Skin epidermis (tissue), 12 donors: ENCODE results near the gene SLC38A3.
A peak's percentile ranks its signal among the peaks of the same experiment; 100 is the strongest.
"Not testable (repeated sequence)": the region's sequence is repeated elsewhere in the genome, so short reads cannot be mapped to it uniquely, and the experiment has no call there.

ENCODE experiments used
- H3K27ac ChIP-seq, 21 experiments: fragments of 200-600 bp; sonication (generic) in 11 of 21; one replicate each; pipeline ENCODE4 v1.5.0; 2020; ENCODE audit warnings: mild to moderate bottlenecking in 3 of 21, inconsistent platforms in 2 of 21, moderate library complexity in 2 of 21
- H3K4me3 ChIP-seq, 7 experiments: fragments of 200-600 bp; sonication (generic) in 2 of 7; one replicate each; pipeline ENCODE4 v1.5.0; 2020; ENCODE audit warnings: inconsistent platforms in 2 of 7, mild to moderate bottlenecking in 2 of 7, moderate library complexity in 1 of 7

The SLC38A3 gene

DNA sequence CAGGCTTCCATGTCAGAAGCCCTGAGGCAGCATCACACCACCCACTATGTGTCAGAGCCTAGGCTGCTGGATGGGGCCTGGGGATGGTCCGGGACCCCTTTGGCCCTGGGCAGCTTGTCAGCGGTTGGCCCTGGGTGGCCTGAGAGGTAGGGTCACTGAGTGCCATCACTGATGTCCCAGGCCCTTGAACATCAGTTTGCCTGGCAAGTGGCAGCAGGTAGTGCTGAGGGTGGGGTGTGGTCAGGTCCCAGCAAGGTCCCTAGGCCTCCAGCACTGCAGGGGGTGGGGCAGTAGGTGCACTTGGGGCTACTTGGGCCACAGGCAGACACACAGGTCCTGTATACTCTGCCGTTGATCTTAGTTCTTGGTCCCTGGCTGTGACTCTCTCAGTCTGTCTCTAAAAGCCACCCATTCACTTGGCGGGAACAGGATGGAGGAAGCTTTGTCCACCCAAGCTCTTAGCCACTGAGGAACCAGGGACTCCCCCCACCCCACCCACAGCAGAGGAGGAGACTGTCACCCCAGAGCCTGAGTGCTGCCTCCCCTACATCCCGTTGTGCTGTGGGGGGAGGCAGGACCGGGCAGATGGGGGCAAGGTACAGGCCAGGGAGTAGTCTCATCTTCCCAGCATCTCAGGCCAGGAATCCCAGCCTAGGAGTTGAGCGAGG lies 36.8 kb downstream of the SLC38A3 start:
- Histone ChIP-seq H3K4me3 (no peak overlapping the region), H3K27ac (peak overlapping the region; percentile 1 to 95 (median 84))

DNA sequence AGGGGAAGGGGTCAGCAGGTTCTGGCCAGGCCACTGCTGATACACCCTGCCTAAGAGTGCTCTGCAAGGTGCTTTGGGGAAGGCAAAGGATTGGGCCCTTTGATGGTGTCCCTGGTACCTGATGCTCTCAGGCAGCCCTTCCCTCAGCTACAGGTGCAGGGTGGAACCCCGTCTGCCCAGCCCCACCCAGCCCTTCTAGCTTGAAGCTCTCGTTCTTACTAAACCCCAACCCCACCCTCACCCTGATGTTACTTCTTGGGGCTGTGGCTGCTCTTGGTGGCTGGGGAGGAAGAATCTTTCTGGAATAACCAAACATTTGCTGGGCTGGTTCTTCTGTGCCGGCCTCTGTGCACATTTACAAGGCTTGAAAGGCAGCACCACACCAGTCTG lies 37.3 kb downstream of the SLC38A3 start:
- H3K4me3 ChIP-seq: no peak overlapping the region
- peak overlapping the region in 20 of 21 experiments; percentile 66 to 95 (median 84) for H3K27ac ChIP-seq

DNA sequence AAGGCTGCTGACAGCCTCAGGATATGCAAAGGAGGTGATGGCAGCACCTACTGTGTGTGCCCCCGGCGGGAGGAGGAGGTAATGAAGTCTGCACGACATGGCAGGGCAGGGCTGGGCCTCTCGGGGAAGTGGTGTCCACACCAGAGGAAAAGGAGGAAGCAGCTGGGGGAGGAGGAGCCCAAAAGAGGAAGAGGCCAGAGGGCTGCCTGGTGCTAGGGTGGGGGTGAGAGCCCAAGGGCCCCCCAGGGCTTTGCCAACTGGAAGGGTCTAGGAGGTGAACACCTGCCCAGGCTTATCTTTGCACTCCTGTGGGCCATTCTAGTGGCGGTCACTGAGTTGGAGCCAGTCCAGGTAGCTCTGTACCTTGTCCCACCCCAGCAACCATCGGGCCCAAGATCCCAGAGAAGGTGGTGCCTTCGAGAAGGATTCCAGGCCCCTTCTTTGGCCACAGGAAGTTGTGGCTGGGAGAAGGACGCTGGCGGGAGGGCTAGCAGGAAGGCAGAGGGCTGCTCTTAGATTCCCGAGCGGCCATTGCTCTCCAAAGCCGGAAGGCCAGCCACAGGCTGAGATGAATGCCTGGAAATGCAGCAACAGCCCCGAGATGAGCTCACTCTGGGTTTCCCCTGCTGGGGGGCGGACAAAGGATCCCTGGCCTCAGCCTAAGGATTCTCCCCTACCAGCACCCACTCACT lies 37.9 kb downstream of the SLC38A3 start:
- Histone ChIP-seq H3K4me3 (peak overlapping the region in 1 of 7 experiments; percentile 6), H3K27ac (peak overlapping the region in 20 of 21 experiments; percentile 66 to 95 (median 84))

DNA sequence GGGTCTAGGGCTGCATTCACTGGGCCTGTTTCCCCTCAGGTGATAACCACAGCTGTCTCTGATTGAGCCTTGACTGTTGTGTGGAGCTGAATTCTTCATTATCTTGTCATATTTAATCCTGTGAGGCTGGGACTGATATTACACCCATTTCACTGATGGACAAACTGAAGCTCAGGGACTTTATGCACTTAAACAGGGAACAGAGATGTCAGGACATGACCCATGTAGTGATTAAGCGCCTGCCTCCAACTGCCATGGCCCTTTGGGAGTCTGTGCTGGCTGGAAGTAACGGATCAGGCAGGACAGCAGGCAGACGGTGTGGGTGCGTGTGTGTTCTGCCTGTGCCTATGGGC lies 38.4 kb downstream of the SLC38A3 start:
- H3K27ac ChIP-seq: peak overlapping the region in 20 of 21 experiments; percentile 66 to 95 (median 84)

DNA sequence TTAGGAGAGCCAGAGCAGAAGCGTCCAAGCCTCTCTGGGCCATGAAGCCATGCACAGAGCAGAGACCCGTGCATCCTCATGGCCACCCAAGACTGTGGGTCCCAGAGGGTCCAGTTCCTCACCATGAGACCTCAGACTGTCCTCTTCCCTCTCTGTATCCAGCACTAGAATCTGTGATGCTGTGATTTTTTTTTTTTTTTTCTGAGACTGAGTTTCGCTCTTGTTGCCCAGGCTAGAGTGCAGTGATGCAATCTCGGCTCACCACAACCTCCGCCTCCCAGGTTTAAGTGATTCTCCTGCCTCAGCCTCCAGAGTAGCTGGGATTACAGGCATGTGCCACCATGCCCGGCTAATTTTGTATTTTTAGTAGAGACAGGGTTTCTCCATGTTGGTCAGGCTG lies 39.7 kb downstream of the SLC38A3 start:
- H3K4me3 ChIP-seq: not testable (repeated sequence)
- H3K27ac ChIP-seq: peak overlapping the region in 19 of 21 experiments; percentile 7 to 95 (median 84)

More for the DNA sequence above, 38.4 kb downstream of the SLC38A3 start:
- H3K4me3 ChIP-seq: no peak overlapping the region

DNA sequence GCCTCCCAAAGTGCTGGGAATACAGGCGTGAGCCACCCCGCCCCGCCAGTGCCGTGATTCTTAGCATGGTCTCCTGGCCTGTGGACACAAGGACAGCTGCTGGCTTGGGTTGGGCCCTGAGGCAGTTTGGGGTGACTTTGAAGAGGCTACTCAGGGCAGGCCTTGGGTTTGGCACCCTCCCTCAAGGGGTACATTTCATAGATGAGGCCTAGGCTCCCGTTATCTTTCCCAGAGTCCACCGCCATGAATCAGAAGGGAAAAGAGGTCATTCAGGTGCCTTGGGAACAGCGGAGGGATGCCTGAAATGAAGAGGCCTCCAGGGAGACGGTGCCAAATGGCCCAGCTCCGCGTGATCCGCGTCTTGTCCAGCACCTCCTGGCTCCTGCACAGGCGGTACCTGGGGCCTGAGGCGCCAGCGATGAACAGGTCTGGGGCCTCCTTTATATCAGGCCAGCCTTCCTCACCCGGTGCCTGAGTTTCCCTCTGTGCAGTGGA lies 40.2 kb downstream of the SLC38A3 start:
- H3K27ac ChIP-seq: peak overlapping the region in 20 of 21 experiments; percentile 65 to 95 (median 85)
- H3K4me3 ChIP-seq: peak overlapping the region in 4 of 7 experiments; percentile 13 to 41 (median 24)

DNA sequence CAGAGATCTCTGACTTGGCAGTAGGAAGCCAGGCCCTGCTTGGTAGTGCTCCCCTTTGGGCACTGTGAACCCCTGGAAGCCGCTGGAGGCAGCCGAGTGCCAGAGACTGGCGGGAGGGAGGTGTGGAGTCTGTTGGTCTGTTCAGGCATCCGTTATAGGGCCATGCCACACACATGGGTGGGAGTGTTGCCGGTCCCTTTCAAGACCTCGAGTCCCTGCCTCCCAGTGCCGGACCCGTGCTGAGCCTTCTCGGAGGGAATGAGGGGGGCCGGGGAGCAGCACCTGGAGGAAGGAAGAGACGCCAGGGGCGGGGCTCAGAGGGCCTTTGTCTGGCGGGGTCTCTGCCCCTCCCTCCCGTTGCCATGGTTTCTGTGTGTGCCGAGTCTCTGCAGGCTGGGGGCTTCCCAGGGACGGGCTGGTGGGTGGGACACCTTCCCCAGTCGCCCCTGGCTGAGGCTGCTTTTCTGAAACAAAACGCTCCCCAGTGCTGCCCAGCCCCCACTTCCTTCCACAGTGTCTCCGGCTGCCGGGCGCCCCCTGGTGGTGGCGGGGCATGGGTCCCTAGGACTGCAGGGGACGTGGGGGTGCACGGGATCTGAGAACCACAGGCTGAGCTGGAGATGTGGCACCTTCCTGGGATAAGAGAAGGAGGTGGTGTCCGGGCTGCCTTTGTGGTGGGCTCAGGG lies 40.9 kb downstream of the SLC38A3 start:
- H3K4me3 ChIP-seq: peak overlapping the region; percentile 0 to 41 (median 20)
- H3K27ac ChIP-seq: peak overlapping the region; percentile 45 to 95 (median 84)

DNA sequence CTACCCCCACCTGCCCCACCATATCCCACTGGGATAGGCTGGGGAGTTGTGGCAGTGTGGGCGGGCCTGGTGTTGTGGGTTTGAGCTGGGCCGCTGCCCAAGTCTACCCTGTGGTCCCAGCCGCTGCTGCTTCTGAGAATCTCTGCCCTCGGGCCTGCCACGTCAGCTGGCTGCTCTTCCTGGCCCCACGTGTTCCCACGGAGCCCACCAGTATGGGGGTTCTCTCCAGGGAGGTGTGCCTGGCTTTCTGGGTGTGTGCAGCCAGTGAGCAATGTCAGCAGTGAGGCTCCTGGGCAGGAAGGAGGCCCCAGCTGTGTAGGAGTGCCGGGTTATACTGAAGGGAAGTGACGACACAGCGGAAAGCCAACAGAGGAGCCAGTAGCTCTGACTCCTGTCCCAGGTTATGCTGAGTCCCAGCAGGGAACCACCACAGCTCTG lies 41.5 kb downstream of the SLC38A3 start:
- Histone ChIP-seq H3K27ac (peak overlapping the region; percentile 45 to 95 (median 84)), H3K4me3 (peak overlapping the region in 6 of 7 experiments; percentile 0 to 41 (median 24))

DNA sequence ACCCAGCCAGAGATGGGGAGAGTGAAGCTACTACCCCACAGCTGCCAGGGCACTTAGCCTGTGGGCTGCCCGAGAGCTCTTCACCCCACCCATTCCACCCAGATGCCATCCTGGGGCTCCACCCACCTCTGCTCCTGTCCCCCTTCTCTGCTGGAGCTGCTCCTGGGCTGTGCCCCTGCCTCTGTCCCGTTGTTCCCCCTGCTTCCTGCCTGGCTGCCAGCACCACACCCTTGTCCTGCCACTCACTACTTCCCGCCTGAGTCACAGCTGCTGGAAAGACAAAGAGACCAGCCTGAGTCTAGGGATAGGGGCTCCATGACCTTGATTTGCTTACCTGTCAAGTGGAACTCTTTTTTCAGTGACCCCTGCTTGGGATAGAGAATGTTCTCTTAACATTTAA lies 43.3 kb downstream of the SLC38A3 start:
- H3K27ac ChIP-seq: peak overlapping the region in 19 of 21 experiments; percentile 37 to 95 (median 76)
- H3K4me3 ChIP-seq: no peak overlapping the region

DNA sequence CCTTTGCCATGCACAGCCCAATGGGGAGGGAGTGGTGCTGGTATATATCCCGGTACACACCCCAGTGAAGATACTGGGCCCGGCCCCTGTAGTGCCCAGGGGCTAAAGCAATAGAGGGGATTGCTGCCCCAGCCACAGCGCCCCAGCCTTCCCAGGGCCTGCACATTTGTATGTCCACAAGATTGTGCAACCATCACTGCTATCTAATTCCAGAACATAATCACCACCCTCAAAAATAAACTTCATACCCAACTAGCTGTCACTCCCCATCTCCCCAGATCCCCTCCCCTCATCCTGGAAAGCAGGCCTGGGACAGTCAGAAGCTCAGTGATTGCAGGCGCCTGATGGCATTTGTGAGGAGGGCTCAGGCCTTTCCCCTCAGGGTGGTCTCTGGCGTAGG lies 44.4 kb downstream of the SLC38A3 start:
- Histone ChIP-seq H3K4me3 (no peak overlapping the region), H3K27ac (peak overlapping the region in 16 of 21 experiments; percentile 61 to 95 (median 78))

DNA sequence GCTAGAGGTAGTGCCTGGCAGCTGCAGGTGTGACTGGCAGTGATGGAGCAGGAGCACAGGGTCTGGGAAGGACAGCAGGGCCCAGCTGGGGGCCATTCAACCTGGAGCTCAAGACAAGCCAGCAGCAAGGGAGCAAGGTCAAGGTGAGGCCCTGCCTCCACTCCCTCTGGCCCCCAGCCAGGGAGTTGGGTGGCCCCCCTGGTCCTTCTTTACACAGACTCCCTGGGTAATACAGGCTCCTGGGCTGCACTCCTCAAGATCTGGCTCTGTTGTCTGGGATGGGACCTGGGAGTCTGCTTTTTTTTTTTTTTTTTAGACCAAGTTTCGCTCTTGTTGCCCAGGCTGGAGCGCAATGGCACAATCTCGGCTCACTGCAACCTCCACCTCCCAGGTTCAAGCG lies 45.4 kb downstream of the SLC38A3 start:
- H3K4me3 ChIP-seq: no peak overlapping the region
- H3K27ac ChIP-seq: peak overlapping the region in 9 of 21 experiments; percentile 20 to 91 (median 74)

DNA sequence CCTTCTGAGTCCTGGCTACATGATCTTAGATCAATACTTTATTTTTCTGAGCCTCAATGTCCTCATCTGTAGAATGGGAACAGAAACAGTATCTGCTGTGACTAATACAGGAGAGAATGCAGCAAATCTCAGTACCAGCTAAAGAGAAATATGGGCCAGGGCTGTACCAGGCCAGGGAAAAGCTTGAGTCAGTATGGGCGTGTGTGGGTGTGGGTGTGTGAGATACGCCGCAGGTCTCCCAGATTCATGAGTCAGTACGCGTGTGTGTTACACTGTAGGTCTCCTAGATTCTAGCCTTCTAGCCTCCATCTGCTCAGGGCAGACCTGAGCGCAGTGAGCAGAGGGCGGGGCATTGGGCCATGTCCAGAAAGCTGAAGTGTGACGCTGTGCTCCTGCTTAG lies 46.1 kb downstream of the SLC38A3 start:
- peak overlapping the region in 13 of 21 experiments; percentile 17 to 90 (median 55) for H3K27ac ChIP-seq

DNA sequence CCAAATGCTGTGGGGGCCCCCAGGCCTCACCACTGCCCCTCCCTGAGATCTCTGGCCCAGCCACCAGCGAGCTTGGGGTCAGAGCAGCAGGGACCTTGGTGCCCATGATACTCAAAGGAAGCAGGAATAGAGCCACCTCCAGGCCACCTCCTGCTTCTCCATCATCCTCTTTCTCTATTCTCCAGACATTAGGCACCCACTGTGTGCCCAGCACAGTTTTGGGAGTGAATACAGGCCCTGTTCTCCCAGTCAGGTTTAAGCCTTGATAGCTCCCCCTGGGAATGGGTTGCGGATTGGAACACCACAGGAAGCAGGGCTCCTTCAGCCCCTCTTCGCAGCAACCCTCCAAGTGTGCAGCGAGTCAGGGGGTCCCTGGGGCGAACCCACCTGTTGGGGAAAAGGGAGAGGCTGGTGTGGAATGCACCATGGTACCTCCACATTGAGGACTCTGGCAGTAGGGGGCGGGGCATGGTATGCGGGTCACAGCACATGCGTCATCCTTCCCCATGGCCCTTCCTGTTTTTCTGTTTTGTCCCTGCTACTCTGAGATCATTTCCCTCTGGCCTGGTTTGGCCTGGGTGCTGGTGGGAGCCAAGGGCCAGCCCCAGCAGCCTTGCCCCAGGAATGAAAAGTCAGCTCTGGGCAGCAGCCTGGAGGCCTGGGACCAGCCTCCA lies 49.6 kb downstream of the SLC38A3 start:
- no peak overlapping the region for H3K4me3 ChIP-seq

More for the DNA sequence above, 46.1 kb downstream of the SLC38A3 start:
- no peak overlapping the region for H3K4me3 ChIP-seq

DNA sequence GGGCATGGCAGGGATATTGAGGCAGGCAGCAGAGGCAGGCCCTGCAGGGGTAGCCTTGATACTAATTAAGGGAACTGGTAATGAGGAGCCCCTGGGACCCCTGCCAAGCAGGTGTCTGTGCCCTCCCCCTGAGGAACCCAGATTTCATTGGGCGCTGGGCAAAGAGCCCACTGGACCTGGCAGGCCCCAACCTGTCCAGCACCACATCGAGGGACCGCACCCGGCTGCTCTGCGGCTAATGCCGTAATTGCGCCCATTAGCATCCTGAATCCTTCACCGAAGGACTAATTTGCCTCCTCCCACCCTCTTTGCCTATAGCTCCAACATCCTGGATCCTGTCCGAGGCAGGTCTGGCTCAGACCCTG lies 50.2 kb downstream of the SLC38A3 start:
- Histone ChIP-seq H3K27ac (peak overlapping the region in 19 of 21 experiments; percentile 22 to 91 (median 75)), H3K4me3 (no peak overlapping the region)

More for the DNA sequence above, 49.6 kb downstream of the SLC38A3 start:
- H3K27ac ChIP-seq: peak overlapping the region in 20 of 21 experiments; percentile 22 to 91 (median 74)

DNA sequence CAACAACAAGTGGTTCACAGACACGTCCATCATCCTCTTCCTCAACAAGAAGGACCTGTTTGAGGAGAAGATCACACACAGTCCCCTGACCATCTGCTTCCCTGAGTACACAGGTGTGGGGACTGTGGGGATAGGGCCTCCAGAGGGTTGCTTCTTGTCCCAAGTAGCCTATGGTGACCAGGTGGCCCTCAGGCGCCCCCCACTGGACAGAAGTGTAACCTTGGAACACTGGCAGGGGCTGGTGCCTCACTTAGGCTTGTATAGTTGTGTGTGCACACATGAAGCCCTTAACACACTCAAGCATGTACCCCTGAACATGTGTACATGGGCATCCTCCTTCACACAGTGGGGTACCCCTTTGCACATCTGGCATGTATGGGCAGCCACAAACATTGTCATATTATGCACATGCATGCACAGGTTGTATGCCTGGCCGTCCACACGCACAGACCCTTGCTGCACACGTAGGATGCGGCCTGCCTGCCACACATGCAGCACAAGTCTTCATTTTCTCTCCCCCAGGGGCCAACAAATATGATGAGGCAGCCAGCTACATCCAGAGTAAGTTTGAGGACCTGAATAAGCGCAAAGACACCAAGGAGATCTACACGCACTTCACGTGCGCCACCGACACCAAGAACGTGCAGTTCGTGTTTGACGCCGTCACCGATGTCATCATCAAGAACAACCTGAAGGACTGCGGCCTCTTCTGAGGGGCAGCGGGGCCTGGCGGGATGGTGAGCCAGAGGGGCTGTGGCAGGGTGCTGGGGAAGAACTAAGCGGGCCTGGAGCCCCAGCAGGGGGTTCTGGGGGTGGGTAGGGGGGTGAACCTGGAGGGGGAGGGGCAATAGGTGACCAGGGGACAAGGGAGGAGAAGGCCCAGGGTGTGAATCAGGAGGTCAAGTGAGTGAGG lies 52.2 kb downstream of the SLC38A3 start:
- H3K27ac ChIP-seq: peak overlapping the region in 9 of 21 experiments; percentile 27 to 98 (median 46)
- no peak overlapping the region for H3K4me3 ChIP-seq

DNA sequence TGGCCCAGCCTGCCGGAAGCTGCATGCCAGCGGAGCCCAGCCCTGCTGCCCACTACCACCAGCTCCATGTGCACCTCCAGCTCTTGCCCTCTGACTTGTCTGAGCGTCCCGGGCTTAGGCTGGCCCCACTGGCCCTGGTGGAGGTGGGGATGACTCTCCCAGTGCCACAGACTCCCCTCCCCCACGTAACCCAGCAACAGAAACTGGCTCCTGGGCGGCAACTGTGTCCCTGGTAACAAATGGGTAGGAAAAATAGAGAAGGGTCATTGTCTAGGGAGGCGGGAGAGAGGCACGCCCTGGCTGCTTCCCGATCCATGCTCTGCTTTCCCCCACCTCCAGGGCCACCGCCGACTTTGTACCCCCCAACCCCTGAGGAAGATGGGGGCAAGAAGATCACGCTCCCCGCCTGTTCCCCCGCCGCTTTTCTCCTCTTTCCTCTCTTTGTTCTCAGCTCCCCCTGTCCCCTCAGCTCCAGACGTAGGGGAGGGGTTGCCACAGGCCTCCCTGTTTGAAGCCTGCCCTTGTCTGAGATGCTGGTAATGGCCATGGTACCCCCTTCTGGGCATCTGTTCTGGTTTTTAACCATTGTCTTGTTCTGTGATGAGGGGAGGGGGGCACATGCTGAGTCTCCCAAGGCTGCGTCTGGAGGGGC lies 53.1 kb downstream of the SLC38A3 start:
- Histone ChIP-seq H3K4me3 (no peak overlapping the region), H3K27ac (peak overlapping the region in 12 of 21 experiments; percentile 41 to 99 (median 96))

DNA sequence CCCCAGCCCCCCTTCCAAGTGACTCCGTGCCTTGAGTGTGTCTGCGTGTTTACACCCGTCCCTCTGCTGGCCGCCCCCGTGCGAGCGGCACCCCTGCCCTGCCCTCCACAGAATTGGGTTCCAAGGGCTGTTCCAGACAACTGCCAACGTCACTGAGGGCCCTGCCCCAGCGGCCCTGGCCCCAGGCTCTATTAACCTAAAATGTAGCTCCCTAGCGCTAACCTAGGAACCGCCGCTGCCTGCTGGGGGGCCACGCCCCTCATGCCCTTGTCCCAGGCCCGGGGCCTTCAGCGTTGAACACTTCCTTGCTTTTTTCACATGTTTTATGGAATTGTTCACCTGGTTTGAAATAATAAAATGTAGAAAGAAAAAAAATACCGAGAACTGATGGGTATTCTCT lies 53.9 kb downstream of the SLC38A3 start:
- H3K4me3 ChIP-seq: no peak overlapping the region

More for the DNA sequence above, 53.9 kb downstream of the SLC38A3 start:
- H3K27ac ChIP-seq: peak overlapping the region in 15 of 21 experiments; percentile 4 to 99 (median 96)
